Sigmoid colon (tissue), 7 donors: Measurements from ENCODE around the gene IL16. TPM values are rescaled to one million over a fixed set of nuclear protein-coding genes. Genes with fewer than 3 reads are reported as not detected.

Source experiments
- DNase-seq: peaks from one replicate; pipeline ENCODE4 v3.0.0-alpha.2; 2019
- H3K27ac ChIP-seq, 4 donors: fragments of 200-600 bp; sonication (generic); one replicate each; pipeline ENCODE4 v1.5.1; 2016 to 2019; ENCODE audit warnings: mild to moderate bottlenecking in 1 of 4
- H3K27me3 ChIP-seq, 3 donors: fragments of 200-600 bp; sonication (generic); one replicate each; pipeline ENCODE4 v1.5.1; 2019; ENCODE audit warnings: mild to moderate bottlenecking in 1 of 3
- H3K36me3 ChIP-seq, 4 donors: fragments of 200-600 bp; sonication (generic); one replicate each; pipeline ENCODE4 v1.5.1; 2016 to 2019
- H3K4me1 ChIP-seq, 4 donors: fragments of 200-600 bp; sonication (generic); one replicate each; pipeline ENCODE4 v1.5.1; 2017 to 2019
- H3K4me3 ChIP-seq, 4 donors: fragments of 200-600 bp; sonication (generic); one replicate each; pipeline ENCODE4 v1.5.1; 2017 to 2019; ENCODE audit warnings: mild to moderate bottlenecking in 2 of 4, moderate library complexity in 1 of 4
- H3K9me3 ChIP-seq, 4 donors: fragments of 200-600 bp in 3 of 4; sonication (generic) in 3 of 4; one replicate each; pipeline versions ENCODE4 v1.5.1 to v1.6.1; 2013 to 2019
- EP300 ChIP-seq, 4 donors: sonication (generic); formaldehyde crosslinking; IDR thresholded peaks; one replicate each; pipeline ENCODE4 v1.6.1; 2017; ENCODE audit warnings: antibody characterized with exemption in 4 of 4
- POLR2A ChIP-seq, 2 donors: fragments of 450-650 bp; IDR thresholded peaks; one replicate each; pipeline ENCODE4 v1.6.1; 2016; ENCODE audit warnings: antibody characterized with exemption in 2 of 2, mild to moderate bottlenecking in 2 of 2, moderate library complexity in 2 of 2
- POLR2AphosphoS5 ChIP-seq, 4 donors: sonication (generic); formaldehyde crosslinking; IDR thresholded peaks; one replicate each; pipeline ENCODE4 v1.6.1; 2017; ENCODE audit warnings: antibody characterized with exemption in 4 of 4
- WGBS, 2 donors: extraction: QIAGEN DNeasy Blood & Tissue Kit; methylation state at CpG; one replicate each; pipeline ENCODE4 v1.1.7; 2013; 5-methylcytosine and 5-hydroxymethylcytosine counted together
- intact Hi-C: fragments of 100-400 bp; cut with DNase I; formaldehyde crosslinking; loops from one replicate; pipeline ENCODE4 v1.15.1; 2023
- polyA plus RNA-seq, 3 donors: library from polyadenylated mRNA; stranded (reverse); fragments of 200-250 nt; gene quantifications; one replicate each; pipeline ENCODE4 v1.2.3, GENCODE V29; 2013
- total RNA-seq, 4 donors: library from RNA; depleted of rRNA; stranded (reverse); fragments of >200 nt; gene quantifications; one replicate each; pipeline ENCODE4 v1.1.0, GENCODE V29; 2016
- TF ChIP-seq, protein P1 (sequence below), 4 experiments: fragments of 450-650 bp in 3 of 4; fragments of 200-600 bp in 1 of 4; IDR thresholded peaks; one replicate each; pipeline ENCODE4 v1.5.1; 2016 to 2019; ENCODE audit warnings: antibody characterized with exemption in 4 of 4, mild to moderate bottlenecking in 3 of 4, moderate library complexity in 2 of 4
- donor health status: healthy with polysubstance abuse.
- donor health status: Bipolar disorder and iron deficiency.
- donor health status: healthy.

Gene IL16
- total and polyA plus RNA-seq, 7 donors, result 3.0 to 52.8 (median 8.9) TPM

DNA sequence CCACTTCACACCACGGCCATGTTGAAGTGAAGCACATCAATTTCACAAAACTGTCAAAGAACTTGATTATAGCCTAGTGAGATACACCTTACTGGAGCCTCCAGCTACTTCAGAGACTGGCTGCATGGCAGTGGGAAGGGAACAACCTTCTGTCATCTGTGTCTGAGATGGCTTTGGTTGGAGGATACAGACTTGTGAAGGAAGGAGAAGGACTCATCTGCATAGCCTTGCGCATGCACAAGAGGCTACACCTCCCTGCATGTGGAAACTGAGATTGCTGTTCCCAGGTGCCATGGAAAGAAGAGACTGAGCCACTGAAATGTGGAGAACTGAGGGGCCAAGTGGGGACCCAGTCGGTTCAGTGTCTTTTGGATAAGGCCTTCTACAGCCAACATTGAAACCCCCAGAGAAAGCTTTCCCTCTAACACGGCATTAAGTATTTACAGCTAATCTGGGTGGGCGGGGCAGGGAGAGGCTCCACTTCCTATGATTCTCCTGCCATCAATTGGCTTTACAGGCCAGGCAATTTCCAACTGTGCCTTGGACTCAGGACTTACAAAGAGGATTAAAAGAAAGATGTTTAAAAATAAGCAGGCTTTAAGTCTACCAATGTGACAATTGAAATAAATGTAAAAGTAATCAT, 58.8 kb downstream of the IL16 start:
- no peaks in the 10 kb centered on the region for H3K4me1 ChIP-seq
- H3K27me3 ChIP-seq, result no peaks in the 10 kb centered on the region
- no peaks in the 10 kb centered on the region for H3K9me3 ChIP-seq
- 63 to 88% methylated on average over 5 of the region's 5 CpGs for WGBS, 2 donors
- no peak overlapping the region for H3K27ac ChIP-seq
- H3K36me3 ChIP-seq, result no peaks in the 10 kb centered on the region
- no peak for DNase-seq
- no peak for TF ChIP-seq POLR2AphosphoS5 (IDR thresholded peaks at IDR 0.05)
- no peak for TF ChIP-seq POLR2A (IDR thresholded peaks at IDR 0.05)
- TF ChIP-seq, protein P1, sequence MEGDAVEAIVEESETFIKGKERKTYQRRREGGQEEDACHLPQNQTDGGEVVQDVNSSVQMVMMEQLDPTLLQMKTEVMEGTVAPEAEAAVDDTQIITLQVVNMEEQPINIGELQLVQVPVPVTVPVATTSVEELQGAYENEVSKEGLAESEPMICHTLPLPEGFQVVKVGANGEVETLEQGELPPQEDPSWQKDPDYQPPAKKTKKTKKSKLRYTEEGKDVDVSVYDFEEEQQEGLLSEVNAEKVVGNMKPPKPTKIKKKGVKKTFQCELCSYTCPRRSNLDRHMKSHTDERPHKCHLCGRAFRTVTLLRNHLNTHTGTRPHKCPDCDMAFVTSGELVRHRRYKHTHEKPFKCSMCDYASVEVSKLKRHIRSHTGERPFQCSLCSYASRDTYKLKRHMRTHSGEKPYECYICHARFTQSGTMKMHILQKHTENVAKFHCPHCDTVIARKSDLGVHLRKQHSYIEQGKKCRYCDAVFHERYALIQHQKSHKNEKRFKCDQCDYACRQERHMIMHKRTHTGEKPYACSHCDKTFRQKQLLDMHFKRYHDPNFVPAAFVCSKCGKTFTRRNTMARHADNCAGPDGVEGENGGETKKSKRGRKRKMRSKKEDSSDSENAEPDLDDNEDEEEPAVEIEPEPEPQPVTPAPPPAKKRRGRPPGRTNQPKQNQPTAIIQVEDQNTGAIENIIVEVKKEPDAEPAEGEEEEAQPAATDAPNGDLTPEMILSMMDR (IDR thresholded peaks at IDR 0.05), result no peak
- no peak for TF ChIP-seq EP300 (IDR thresholded peaks at IDR 0.05)
- H3K4me3 ChIP-seq, result no peak overlapping the region
- intact Hi-C loops, result no loop called here

DNA sequence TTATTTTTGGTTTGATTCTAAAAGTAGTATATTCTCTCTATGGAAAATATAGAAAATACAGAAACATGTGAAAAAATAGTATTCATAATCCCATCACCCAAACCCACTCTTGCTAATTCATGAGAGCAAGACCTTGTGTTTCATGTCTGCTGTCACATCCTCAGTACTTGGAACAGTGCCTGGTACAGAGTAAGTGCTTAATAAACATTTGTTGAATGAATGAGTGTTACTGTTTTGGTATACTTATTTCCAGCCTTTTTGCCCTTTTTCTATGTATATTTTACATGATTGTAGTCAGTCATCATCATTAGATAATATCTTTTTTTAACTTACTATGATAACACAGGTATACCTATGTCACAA, 59.3 kb downstream of the IL16 start:
- no peaks in the 10 kb centered on the region for H3K4me1 ChIP-seq
- no peak overlapping the region for H3K4me3 ChIP-seq
- intact Hi-C loops, result no loop called here
- H3K27me3 ChIP-seq, result no peaks in the 10 kb centered on the region
- no peaks in the 10 kb centered on the region for H3K9me3 ChIP-seq
- TF ChIP-seq, protein P1 (IDR thresholded peaks at IDR 0.05), result no peak
- TF ChIP-seq EP300 (IDR thresholded peaks at IDR 0.05), result no peak
- TF ChIP-seq POLR2AphosphoS5 (IDR thresholded peaks at IDR 0.05), result no peak
- TF ChIP-seq POLR2A (IDR thresholded peaks at IDR 0.05), result no peak
- no peaks in the 10 kb centered on the region for H3K36me3 ChIP-seq
- no peak for DNase-seq
- H3K27ac ChIP-seq, result no peak overlapping the region

DNA sequence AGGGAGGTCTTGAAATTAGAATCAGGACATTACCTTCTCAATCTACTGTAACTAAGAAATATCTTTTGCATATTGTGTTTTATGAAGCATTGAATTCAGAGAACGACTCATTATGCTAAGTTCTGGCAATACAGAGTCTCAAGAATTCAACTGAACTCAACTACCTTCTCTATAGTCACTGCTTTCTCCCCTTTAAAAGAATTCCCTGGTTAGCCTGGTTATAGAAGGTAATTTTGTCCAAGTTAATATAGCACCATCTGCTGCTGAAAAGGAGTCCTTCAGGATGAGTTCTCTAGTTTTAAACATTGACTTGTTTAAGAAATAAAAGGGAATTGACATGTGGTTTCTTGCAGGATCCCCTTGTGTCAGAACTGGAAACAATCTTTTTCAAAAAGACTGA, 60.2 kb downstream of the IL16 start:
- Histone ChIP-seq H3K36me3 (no peaks in the 10 kb centered on the region), H3K9me3 (no peaks in the 10 kb centered on the region), H3K27me3 (no peaks in the 10 kb centered on the region), H3K27ac (no peak overlapping the region), H3K4me1 (no peaks in the 10 kb centered on the region), H3K4me3 (no peak overlapping the region)
- DNase-seq, result no peak
- TF ChIP-seq EP300 (IDR thresholded peaks at IDR 0.05) (no peak), POLR2AphosphoS5 (IDR thresholded peaks at IDR 0.05) (no peak)
- TF ChIP-seq, protein P1 (IDR thresholded peaks at IDR 0.05), result no peak
- intact Hi-C loops, result no loop called here
- WGBS, 2 donors, result 46 to 55% methylated on average over 1 of the region's 1 CpG

DNA sequence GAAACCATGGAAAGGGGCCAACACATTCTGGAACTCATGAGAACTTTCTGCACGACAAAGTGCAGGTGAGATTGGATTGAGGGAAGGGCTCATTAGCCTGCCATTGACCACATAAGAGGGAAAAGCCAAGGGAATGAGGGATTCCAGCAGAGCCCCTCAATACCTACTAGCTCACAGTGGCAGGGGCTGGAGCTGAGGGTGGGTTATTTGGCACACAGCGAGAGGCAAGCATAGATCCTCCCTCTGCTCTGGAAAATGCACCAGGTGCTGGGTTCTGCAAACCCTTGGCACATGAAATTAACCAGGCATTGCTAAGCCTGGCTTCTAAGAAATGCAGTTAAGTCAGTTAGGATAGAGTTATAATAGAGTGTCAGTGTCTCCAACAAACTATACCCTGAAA, 60.8 kb downstream of the IL16 start:
- TF ChIP-seq POLR2A (IDR thresholded peaks at IDR 0.05), result no peak
- no peak for TF ChIP-seq POLR2AphosphoS5 (IDR thresholded peaks at IDR 0.05)
- TF ChIP-seq, protein P1 (IDR thresholded peaks at IDR 0.05), result no peak
- no peak for TF ChIP-seq EP300 (IDR thresholded peaks at IDR 0.05)
- Histone ChIP-seq H3K9me3 (no peaks in the 10 kb centered on the region), H3K27ac (no peak overlapping the region), H3K4me3 (no peak overlapping the region), H3K27me3 (no peaks in the 10 kb centered on the region), H3K4me1 (no peaks in the 10 kb centered on the region), H3K36me3 (no peaks in the 10 kb centered on the region)
- WGBS, 2 donors, result 49 to 52% methylated on average over 2 of the region's 2 CpGs
- no peak for DNase-seq
- intact Hi-C loops, result no loop called here

DNA sequence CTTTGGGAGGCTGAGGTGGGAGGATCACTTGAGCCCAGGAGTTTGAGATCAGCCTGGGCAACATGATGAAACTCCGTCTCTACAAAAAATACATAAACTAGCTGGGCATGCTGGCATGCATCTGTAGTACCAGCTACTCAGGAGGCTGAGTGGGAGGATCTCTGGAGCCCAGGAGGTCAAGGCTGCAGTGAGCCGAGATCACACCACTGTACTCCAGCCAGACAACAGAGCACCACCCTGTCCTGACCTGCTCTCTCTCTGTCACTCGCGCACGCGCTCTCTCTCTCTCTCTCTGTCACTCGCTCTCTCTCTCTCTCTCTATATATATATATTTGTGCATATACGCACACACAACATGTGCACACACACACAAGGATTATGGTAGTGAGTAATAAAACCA, 61.8 kb downstream of the IL16 start:
- DNase-seq, result no peak
- WGBS, 2 donors, result 65 to 89% methylated on average over 8 of the region's 8 CpGs
- no peaks in the 10 kb centered on the region for H3K27me3 ChIP-seq
- no peaks in the 10 kb centered on the region for H3K4me1 ChIP-seq
- no peaks in the 10 kb centered on the region for H3K36me3 ChIP-seq
- TF ChIP-seq, protein P1 (IDR thresholded peaks at IDR 0.05), result no peak
- TF ChIP-seq EP300 (IDR thresholded peaks at IDR 0.05) (no peak), POLR2A (IDR thresholded peaks at IDR 0.05) (no peak), POLR2AphosphoS5 (IDR thresholded peaks at IDR 0.05) (no peak)
- no peaks in the 10 kb centered on the region for H3K9me3 ChIP-seq
- H3K27ac ChIP-seq, result no peak overlapping the region
- intact Hi-C loops, result no loop called here
- H3K4me3 ChIP-seq, result no peak overlapping the region
